IPS DF 4.7 (cell line): ENCODE results near the gene ERBB4.
"Not testable (repeated sequence)": the region's sequence is repeated elsewhere in the genome, so short reads cannot be mapped to it uniquely, and the experiment has no call there.

Experiments used
- DNase-seq: peaks from one replicate; pipeline ENCODE4 v3.0.0-alpha.2; 2013; ENCODE audit warnings: low spot score; ENCODE audit errors: extremely low read depth

Gene ERBB4

DNA sequence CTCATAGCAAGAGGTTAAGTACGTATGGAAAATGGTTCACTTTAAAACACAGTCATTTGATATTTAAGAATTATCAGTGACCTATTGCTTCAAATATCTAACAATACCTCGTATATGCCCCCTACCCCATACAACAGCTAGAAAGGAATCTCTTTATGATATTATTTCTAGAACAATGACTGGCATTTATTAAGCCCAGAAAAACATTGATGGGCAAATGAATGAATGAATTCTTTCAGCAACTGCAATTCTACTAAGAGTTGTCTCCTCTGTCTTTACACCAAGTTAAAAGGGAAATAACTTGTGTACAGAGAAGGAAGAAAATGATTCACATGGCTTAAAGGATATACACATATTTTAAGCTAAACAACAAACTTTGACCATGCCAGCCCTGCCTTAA, 384.7 kb downstream of the ERBB4 start:
- no peak for DNase-seq

DNA sequence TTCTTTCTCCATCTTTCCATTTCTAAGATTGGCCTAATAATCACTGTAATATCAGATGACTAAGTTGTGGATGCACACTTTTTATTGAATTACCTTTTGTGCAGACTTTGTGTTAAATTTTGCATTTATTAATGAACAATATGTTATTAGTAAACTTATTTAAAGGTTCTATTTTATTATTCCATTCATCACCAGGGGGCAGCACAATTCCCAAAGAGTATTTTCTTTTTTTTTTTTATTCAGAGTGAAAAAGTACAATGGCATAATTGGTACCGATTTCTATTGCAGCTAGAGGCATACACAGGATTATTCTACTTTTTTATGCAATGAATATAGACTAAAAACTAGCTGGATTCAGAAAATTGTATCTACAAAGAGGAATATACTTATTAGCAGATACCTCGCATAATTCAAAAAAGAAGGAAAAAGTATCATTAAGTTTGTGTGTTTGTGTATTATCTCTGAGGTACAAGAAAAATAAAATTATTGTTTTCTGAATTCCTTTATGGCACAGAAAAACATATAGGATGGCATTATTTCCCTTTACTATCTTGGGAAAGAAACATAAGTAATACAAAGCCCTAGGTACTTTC, 390.6 kb downstream of the ERBB4 start:
- no peak for DNase-seq

- DNase-seq = no peak
Observed at GRCh38 chr2:212146416-212146815, 392.2 kb downstream of the ERBB4 start.

DNA sequence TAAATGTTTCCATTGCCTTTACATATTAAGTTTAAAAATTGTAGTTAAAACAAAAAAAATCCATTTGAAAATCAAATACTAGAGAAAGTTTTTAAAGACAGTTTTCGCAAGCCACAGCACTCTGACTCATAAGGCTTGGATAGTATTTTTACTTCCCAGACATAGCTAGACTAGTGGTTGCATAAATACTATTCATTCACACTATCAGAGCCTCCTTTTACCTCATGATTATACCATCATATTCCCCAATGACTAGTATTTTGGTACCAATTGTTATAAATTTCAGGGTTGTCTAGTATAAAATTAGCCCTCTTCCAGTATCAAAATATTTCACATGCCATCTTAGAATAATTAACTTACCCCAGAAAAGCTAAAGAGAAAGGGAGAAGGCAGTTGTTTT, 393.5 kb downstream of the ERBB4 start:
- DNase-seq = no peak

- no peak for DNase-seq
Observed at GRCh38 chr2:212142631-212143030, 396.0 kb downstream of the ERBB4 start.

DNA sequence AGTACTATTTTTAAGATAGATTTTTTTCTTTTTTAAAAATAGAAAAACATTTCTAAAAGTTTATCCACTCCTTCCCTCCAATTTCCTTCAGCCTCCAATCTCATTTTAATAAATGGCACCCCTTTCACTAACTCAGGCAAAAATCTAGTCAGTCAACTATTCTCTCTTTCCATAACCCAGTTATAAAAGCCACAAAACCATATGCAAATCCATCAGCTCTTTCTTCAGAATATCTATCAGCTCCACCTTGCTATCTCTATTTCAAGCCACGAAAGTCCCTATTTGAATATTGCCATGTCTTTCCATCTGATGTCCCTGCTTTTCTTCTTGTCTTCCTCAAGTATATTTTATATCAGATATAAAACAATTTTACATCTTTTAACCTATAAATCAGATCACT, 397.1 kb downstream of the ERBB4 start:
- DNase-seq = no peak

GRCh38 chr2:212136216-212136795, 402.3 kb downstream of the ERBB4 start:
- no peak for DNase-seq

- no peak for DNase-seq
Observed at GRCh38 chr2:212135739-212136138, 402.9 kb downstream of the ERBB4 start.

DNA sequence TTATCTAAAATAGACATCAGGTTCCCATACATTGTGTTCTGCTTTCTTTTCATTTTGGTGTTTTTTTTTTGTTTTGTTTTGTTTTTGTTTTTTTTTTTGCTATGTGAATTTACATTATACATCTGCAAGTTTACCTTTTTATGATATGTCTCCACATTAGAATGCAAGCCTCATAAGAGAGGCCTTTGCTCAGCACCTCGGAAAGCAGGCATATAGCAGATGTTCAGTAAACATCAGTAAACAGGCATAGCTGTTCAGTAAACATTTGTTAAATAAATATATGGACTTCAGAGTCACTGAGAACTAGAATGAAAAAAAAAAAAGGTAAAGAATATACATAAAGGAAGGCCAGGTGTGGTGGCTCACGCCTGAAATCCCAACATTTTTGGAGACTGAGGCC, 405.3 kb downstream of the ERBB4 start:
- no peak for DNase-seq

DNA sequence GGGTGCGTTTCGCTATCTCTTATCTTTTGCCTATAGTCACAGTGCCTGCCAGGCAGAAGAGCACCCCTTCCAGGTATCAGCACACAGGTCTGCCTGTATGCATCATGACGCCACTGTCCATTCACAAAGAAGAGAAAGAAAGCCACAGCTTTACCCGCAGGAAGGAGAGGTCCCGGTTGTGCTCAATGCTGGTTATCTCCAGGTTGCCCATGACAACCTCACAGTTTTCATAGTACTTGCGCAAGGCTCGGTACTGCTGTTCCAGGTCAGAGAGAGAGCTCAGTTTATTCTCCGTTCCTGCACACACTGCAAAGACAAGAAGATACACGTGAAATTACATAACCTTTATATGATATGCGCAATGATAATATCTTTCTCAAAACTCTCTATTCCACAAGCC, 414.0 kb downstream of the ERBB4 start:
- no peak for DNase-seq

GRCh38 chr2:212119591-212119990, 419.0 kb downstream of the ERBB4 start:
- DNase-seq = no peak

DNA sequence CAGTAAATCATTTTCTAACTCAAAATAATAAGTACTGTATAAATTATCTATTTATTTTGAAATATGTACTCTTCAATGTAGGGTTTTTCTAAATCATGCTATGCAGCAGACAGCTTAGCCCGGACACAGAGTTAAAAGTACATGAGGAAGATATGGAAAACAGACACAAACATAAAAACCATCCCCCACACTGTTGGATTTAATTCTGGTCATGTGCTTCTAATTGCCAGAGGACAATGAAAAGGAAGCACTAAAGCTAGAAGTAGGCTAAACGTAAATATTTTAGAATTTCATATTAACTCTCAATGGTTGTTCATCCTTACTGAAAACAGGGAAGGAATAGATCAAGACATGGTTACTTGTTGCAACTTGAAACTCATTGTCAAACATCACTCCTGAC, 420.7 kb downstream of the ERBB4 start:
- DNase-seq = no peak

DNA sequence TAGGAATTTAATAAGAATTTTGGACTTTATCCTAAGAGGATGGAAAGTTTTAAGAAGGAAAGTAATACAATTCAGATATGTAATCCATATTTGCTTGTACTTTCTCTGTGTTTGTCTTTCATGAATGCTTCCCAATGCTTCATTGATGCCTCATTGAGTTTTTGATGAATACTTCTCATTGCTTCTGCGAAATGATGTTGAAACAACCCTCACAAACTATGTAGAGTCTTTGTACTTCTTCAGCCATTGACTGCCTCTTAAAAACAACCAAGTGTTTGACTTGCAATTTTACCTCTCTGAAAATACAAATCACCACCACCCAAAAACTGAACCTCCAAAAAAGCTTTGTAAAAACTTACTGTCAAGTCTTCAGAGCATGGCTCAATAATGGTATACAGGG, 424.1 kb downstream of the ERBB4 start:
- DNase-seq = no peak

- DNase-seq = no peak
Observed at GRCh38 chr2:212112401-212112800, 426.2 kb downstream of the ERBB4 start.

DNA sequence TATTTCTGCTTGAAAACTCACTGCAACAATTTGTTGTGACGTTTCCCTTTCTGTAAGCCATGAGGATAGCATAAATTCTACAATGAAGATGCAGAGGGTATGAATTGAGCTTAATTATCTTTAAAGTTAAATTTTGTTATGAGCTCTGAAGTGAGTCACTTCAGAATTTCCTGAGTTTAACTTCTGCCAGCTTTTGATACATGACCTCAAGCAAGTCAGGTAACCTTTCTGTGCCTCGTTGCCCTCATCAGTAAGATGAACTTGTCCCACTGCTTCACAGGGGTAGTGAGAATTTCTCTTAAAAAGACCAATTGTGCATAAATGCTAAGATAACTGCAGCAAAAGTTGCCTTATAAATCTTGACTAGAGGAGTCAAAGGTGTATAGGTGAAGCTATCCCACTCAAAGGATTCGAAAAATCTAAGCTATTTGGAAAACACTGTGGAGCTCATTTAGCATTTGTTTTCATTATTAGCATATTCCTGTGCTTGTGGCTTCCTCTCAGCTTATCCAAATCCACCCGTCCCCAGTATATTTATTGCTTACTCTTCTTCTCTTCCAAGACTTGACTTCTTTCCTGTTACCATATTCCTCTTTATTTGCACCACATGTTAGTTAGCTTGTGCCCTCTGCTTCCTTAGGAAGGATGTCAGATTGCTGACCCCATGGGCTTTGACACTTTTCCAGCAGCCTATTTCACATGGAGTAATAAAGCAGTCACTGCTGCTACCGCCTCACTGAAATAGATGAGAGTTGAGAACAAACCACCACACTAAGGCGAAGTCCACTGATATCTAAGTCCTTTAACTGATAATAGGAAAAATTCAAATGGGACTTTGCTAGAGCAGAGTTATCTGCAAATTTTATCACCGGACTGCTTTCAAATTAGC, 428.6 kb downstream of the ERBB4 start:
- DNase-seq = no peak

DNA sequence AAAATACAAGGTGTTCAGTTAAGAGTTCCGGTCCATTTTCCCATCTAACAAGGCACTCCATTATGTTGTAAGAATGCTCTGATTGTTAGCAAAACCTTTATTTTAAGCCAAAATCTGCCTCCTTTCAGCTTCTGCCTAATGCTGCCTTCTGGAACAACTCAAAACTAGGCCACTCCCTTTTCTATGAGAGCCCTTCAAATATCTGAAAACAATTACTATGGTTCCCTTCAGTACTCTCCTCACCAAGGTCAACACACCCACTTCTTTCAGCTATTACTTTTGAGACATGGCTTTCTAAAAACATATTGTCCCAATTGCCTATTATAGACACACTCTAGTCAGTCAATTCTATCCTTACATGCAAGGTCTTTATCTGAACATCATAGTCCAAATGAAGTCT, 429.4 kb downstream of the ERBB4 start:
- no peak for DNase-seq

DNA sequence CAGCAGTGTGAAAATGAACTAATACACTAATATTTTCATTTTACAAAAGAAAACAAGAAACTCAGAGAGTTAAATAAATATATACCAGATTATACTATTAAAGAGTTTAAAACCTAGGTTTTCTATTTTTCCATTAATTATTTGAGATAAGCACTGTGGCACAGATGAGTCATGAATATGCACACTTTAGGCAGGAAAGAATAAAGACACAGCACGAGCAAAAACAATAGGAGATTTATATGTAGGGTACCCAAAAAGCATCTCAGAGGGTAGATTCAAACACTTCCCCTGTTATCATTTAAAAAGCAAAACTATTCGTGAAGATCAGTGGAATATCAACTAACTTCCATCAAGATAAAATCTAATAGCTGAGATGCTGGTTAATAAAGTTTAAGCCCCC, 430.6 kb downstream of the ERBB4 start:
- no peak for DNase-seq

DNA sequence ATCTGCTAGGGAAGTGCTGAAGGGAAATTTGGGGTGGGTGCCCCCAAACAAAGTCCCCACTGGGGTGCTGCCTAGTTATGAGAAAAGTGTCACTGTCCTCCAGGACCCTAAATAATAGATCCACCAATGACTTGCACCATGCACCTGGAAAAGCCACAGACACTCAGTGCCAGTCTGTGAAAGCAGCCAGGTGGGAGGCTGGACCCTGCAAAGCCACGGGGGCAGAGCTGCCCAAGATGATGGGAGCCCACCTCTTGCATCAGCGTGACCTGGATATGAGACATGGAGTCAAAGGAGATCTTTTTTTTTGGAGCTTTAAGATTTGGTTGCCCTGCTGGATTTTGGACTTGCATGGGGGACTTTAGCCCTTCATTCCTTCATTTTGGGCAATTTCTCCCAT, 431.6 kb downstream of the ERBB4 start:
- no peak for DNase-seq

DNA sequence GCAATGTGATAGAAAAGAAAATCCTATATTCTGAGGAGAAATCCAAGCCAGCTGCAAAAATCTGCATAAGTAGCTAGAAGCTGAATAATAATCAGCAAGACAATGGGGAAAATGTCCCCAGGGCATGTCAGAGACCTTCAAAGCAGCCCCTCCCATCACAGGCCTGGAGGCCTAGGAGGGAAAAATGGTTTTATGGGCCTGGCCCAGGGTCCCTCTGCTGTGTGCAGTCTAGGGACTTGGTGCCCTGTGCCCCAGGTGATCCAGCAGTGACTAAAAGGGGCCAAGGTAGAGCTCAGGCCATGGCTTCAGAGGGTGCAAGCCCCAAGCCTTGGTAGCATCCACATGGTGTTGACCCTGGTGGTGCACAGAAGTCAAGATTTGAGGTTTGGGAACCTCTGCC, 432.1 kb downstream of the ERBB4 start:
- DNase-seq = not testable (repeated sequence)

- DNase-seq = no peak
Observed at GRCh38 chr2:212099658-212100057, 438.9 kb downstream of the ERBB4 start.

DNA sequence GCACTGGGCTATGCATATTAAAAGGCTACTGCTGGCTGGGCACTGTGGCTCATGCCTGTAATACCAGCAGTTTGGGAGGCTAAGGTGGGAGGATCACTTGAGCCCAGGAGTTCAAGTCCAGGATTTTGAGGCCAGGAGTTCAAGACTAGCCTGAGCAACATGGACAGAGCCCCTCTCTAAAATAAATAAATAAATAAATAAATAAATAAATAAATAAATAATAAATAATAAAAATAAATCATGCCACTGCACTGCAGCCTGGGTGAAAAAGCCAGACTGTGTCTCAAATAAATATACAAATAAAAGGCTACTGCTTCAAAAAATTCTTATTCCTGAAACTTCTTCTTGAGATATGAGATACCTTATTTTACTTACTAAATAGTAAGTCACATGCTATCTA, 439.6 kb downstream of the ERBB4 start:
- DNase-seq = no peak

DNA sequence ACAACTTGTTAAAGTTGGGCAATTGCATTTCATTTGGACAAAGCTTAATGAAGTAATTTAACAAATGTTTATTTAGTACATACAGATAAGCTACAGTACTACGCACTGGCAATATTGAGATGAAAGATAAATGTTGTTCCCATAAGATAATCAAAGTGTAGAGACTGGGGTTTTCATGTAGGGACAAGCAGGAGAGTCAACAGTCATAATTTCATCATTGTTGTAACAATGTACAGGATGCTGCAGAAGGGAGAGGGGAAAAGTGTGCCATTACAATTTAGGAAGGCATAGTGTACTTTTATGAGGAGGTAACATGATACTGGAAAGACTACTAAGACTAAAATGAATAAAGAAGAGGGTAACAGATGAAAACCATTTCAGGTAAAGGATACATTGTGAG, 441.6 kb downstream of the ERBB4 start:
- no peak for DNase-seq

DNA sequence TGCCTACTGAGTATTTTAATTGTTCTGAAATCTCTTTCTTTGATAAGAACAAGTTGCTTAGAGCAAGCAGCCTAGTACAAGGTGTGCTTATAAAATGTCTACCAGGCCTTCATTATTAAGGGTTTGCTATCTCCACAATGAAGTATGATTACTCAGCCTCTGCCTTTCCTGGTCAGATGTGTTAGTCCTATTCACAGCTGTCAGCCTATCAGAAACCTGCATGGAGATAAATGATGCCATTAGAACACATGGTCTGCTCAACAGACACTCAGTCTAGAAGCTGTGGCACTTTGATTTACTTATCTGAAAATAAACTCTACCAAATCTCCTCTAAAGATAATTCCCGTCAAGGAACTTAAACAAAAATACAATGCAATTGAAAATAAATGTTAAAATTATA, 448.7 kb downstream of the ERBB4 start:
- no peak for DNase-seq
